Stimulated activated CD4-positive, alpha-beta T cell treated with anti-CD3 and anti-CD28 coated beads, Interleukin-1b, Interleukin-23, amount 100 ng/mL, for 48 hours (primary cell): ENCODE data around the gene NOP9.

Experiments
- DNase-seq: peaks from one replicate; pipeline ENCODE4 v3.0.0-alpha.2; 2020

Gene NOP9

GRCh38 chr14:24356208-24356607 is 56.6 kb downstream of the NOP9 start:
- DNase-seq: no peak
